Esophagus (tissue), 2 donors: ENCODE measurements around the gene PARD6A. TPM values are rescaled to one million over a fixed set of nuclear protein-coding genes. Genes with fewer than 3 reads are reported as not detected.

Experiments used
- H3K27ac ChIP-seq, 2 donors: one replicate each; pipeline ENCODE4 v1.5.1; 2013; ENCODE audit warnings: low read depth in 2 of 2, mild to moderate bottlenecking in 2 of 2, inconsistent platforms in 1 of 2, low read length in 1 of 2, moderate library complexity in 1 of 2
- H3K27me3 ChIP-seq, 2 donors: one replicate each; pipeline ENCODE4 v1.6.1; 2013; ENCODE audit warnings: low read length in 2 of 2, control low read depth in 1 of 2, mild to moderate bottlenecking in 1 of 2; ENCODE audit not compliant: insufficient read depth in 2 of 2, control insufficient read depth in 1 of 2
- H3K36me3 ChIP-seq, 2 donors: one replicate each; pipeline ENCODE4 v1.6.1; 2013; ENCODE audit warnings: low read length in 1 of 2; ENCODE audit not compliant: control insufficient read depth in 2 of 2, insufficient read depth in 2 of 2
- H3K4me1 ChIP-seq, 2 donors: one replicate each; pipeline ENCODE4 v1.6.1; 2013; ENCODE audit warnings: low read length in 1 of 2; ENCODE audit not compliant: control insufficient read depth in 2 of 2, insufficient read depth in 2 of 2
- H3K4me3 ChIP-seq, 2 donors: one replicate each; pipeline ENCODE4 v1.5.1; 2013; ENCODE audit warnings: low read length in 2 of 2, mild to moderate bottlenecking in 2 of 2, low read depth in 1 of 2, moderate library complexity in 1 of 2
- H3K9me3 ChIP-seq, 2 donors: one replicate each; pipeline ENCODE4 v1.6.1; 2013; ENCODE audit warnings: mild to moderate bottlenecking in 2 of 2, low read depth in 1 of 2, low read length in 1 of 2, moderate library complexity in 1 of 2; ENCODE audit not compliant: control insufficient read depth in 2 of 2, insufficient read depth in 1 of 2
- WGBS, 2 donors: extraction: QIAGEN DNeasy Blood & Tissue Kit; methylation state at CpG; one replicate each; pipeline ENCODE4 v1.1.7; 2013; 5-methylcytosine and 5-hydroxymethylcytosine counted together
- polyA plus RNA-seq, 2 donors: library from polyadenylated mRNA; stranded (reverse); fragments of 200-250 nt; gene quantifications; one replicate each; pipeline ENCODE4 v1.2.3, GENCODE V29; 2013
- donor health status: healthy with polysubstance abuse.
- donor health status: Bipolar disorder and iron deficiency.

Gene PARD6A
- polyA plus RNA-seq = 1 to 10 TPM; 1.2 to 1.7 TPM

GRCh38 chr16:67660564-67661028, at the start of gene PARD6A:
Gene PARD6A (plus strand): TSS chr16:67660960. CDS start chr16:67661039, 79 bp downstream.
- H3K27me3 ChIP-seq = no peaks in the 10 kb centered on the region
- H3K9me3 ChIP-seq = no peaks in the 10 kb centered on the region
- H3K36me3 ChIP-seq = peaks cover 2 to 17% of the 10 kb centered on the region in 2 donors
- peak within 1 kb of the TSS; percentile 66 to 85 for H3K4me3 ChIP-seq
- H3K4me1 ChIP-seq = peaks cover 0 to 18% of the 10 kb centered on the region in 2 donors
- WGBS, 2 donors = 0% methylated on average over 48 of the region's 48 CpGs
- H3K27ac ChIP-seq = peak within 1 kb of the TSS; percentile 88 to 91

GRCh38 chr16:67613808-67614207, 47.0 kb upstream of the PARD6A start:
- Histone ChIP-seq H3K36me3 (peaks cover 8 to 10% of the 10 kb centered on the region in 2 donors), H3K4me1 (no peaks in the 10 kb centered on the region), H3K27me3 (no peaks in the 10 kb centered on the region), H3K4me3 (no peak overlapping the region), H3K27ac (no peak overlapping the region), H3K9me3 (no peaks in the 10 kb centered on the region)
- 93 to 94% methylated on average over 10 of the region's 10 CpGs for WGBS, 2 donors

GRCh38 chr16:67628216-67628615, 32.5 kb upstream of the PARD6A start:
- Histone ChIP-seq H3K27ac (no peak overlapping the region), H3K9me3 (no peaks in the 10 kb centered on the region), H3K36me3 (peaks cover 2 to 19% of the 10 kb centered on the region in 2 donors), H3K4me1 (no peaks in the 10 kb centered on the region), H3K27me3 (no peaks in the 10 kb centered on the region), H3K4me3 (no peak overlapping the region)
- 95 to 96% methylated on average over 14 of the region's 14 CpGs for WGBS, 2 donors

- WGBS, 2 donors = 45 to 51% methylated on average over 7 of the region's 7 CpGs
These were observed 28.2 kb upstream of the PARD6A start for GRCh38 chr16:67632415-67633172.

GRCh38 chr16:67636713-67637112, 24.0 kb upstream of the PARD6A start:
- WGBS, 2 donors = 92 to 93% methylated on average over 8 of the region's 8 CpGs
- H3K9me3 ChIP-seq = no peaks in the 10 kb centered on the region
- H3K27me3 ChIP-seq = no peaks in the 10 kb centered on the region
- H3K4me1 ChIP-seq = no peaks in the 10 kb centered on the region
- H3K4me3 ChIP-seq = no peak overlapping the region
- H3K27ac ChIP-seq = no peak overlapping the region
- H3K36me3 ChIP-seq = peaks cover 10 to 16% of the 10 kb centered on the region in 2 donors

More at GRCh38 chr16:67632415-67633172, 28.2 kb upstream of the PARD6A start:
- no peaks in the 10 kb centered on the region for H3K4me1 ChIP-seq
- no peak overlapping the region for H3K4me3 ChIP-seq
- H3K27me3 ChIP-seq = no peaks in the 10 kb centered on the region
- peaks cover 7 to 21% of the 10 kb centered on the region in 2 donors for H3K36me3 ChIP-seq
- no peaks in the 10 kb centered on the region for H3K9me3 ChIP-seq
- H3K27ac ChIP-seq = no peak overlapping the region

- no peak overlapping the region for H3K27ac ChIP-seq
- H3K4me3 ChIP-seq = no peak overlapping the region
- WGBS, 2 donors = 89 to 90% methylated on average over 12 of the region's 12 CpGs
- peaks cover 0 to 3% of the 10 kb centered on the region in 2 donors for H3K4me1 ChIP-seq
- peaks cover 10 to 16% of the 10 kb centered on the region in 2 donors for H3K36me3 ChIP-seq
- no peaks in the 10 kb centered on the region for H3K9me3 ChIP-seq
- no peaks in the 10 kb centered on the region for H3K27me3 ChIP-seq
These were observed 23.1 kb upstream of the PARD6A start for GRCh38 chr16:67637625-67638024.

- Histone ChIP-seq H3K4me1 (peaks cover 0 to 6% of the 10 kb centered on the region in 2 donors), H3K27ac (peak overlapping the region in 1 of 2 donors; percentile 75), H3K36me3 (peaks cover 7 to 11% of the 10 kb centered on the region in 2 donors), H3K27me3 (no peaks in the 10 kb centered on the region), H3K9me3 (no peaks in the 10 kb centered on the region), H3K4me3 (no peak overlapping the region)
- WGBS, 2 donors = 30 to 41% methylated on average over 10 of the region's 10 CpGs
These were observed 18.7 kb upstream of the PARD6A start for GRCh38 chr16:67641779-67642708.

GRCh38 chr16:67644038-67644437, 16.7 kb upstream of the PARD6A start:
- Histone ChIP-seq H3K27me3 (peaks cover 0 to 4% of the 10 kb centered on the region in 2 donors), H3K27ac (no peak overlapping the region), H3K36me3 (peaks cover 0 to 6% of the 10 kb centered on the region in 2 donors), H3K4me3 (no peak overlapping the region), H3K9me3 (no peaks in the 10 kb centered on the region), H3K4me1 (peaks cover 0 to 14% of the 10 kb centered on the region in 2 donors)
- WGBS, 2 donors = 91 to 92% methylated on average over 9 of the region's 9 CpGs

GRCh38 chr16:67645397-67646121, 15.2 kb upstream of the PARD6A start:
- Histone ChIP-seq H3K4me1 (peaks cover 0 to 20% of the 10 kb centered on the region in 2 donors), H3K36me3 (no peaks in the 10 kb centered on the region), H3K4me3 (peak overlapping the region in 1 of 2 donors; percentile 40), H3K9me3 (no peaks in the 10 kb centered on the region), H3K27me3 (peaks cover 0 to 6% of the 10 kb centered on the region in 2 donors), H3K27ac (peak overlapping the region in 1 of 2 donors; percentile 58)
- 72 to 75% methylated on average over 15 of the region's 15 CpGs for WGBS, 2 donors
